K562 (cell line): ENCODE results near the gene SH3GLB2. TPM values are rescaled to one million over a fixed set of nuclear protein-coding genes. Genes with fewer than 3 reads are reported as not detected.

Experiments
- ATAC-seq: fragments of 200-7000 bp; cut with Tn5 transposase; 3 replicates; pipeline ENCODE4 v1.9.1; 2020; ENCODE audit warnings: moderate library complexity
- BruUV-seq: library from RNA; stranded (reverse); fragments of 400-500 nt; replicated peaks from 2 replicates; lab custom pipeline; 2021; lab: Mats Ljungman, UMichigan
- CTCF ChIA-PET: fragments of 300-600 bp; formaldehyde crosslinking; extraction: SDS; loops from one replicate; lab custom pipeline; 2021; ENCODE audit warnings: low intra/inter-chr PET ratio; lab: Yijun Ruan, JAX
- POLR2A ChIA-PET: fragments of 300-600, 350-650 bp; sonication (Branson Sonifier 250); formaldehyde crosslinking; extraction: SDS; loops from one replicate; lab custom pipeline; 2021; ENCODE audit warnings: antibody characterized with exemption, inconsistent platforms; lab: Yijun Ruan, JAX
- DNase-seq, 4 experiments: peaks; one replicate each; pipeline versions ENCODE4 v3.0.0 to v3.0.0-alpha.2; 2011 to 2018; ENCODE audit warnings: low spot score in 3 of 4, mixed read lengths in 3 of 4; ENCODE audit errors: extremely low read depth in 1 of 4
- FAIRE-seq: peaks from 2 replicates; lab custom pipeline; 2011; peaks lifted over from hg19 to GRCh38; lab: Jason Lieb, UNC
- H2AFZ ChIP-seq: 2 replicates; pipeline ENCODE4 v1.6.0; 2011; ENCODE audit warnings: low read depth, low read length, control low read depth, inconsistent platforms
- H3K27ac ChIP-seq: fragments of 200-600 bp; 3 replicates; pipeline ENCODE4 v1.8.0; 2011; ENCODE audit warnings: low read depth, mild to moderate bottlenecking, control low read depth, inconsistent platforms, low read length, moderate library complexity, mixed read lengths; ENCODE audit errors: extremely low read depth
- H3K27me3 ChIP-seq, 2 experiments: fragments of 300-600 bp in 1 of 2; 2 replicates in 1 of 2; 3 replicates in 1 of 2; pipeline versions ENCODE4 v1.6.0 to v1.8.0; 2011; ENCODE audit warnings: inconsistent platforms in 2 of 2, low read length in 2 of 2, mild to moderate bottlenecking in 1 of 2, mixed read lengths in 1 of 2, moderate library complexity in 1 of 2; ENCODE audit not compliant: control insufficient read depth in 2 of 2, insufficient read depth in 2 of 2
- H3K36me3 ChIP-seq: fragments of 300-600 bp; 3 replicates; pipeline ENCODE4 v1.8.0; 2011; ENCODE audit warnings: mild to moderate bottlenecking, low read length, inconsistent platforms; ENCODE audit not compliant: control insufficient read depth, insufficient read depth
- H3K4me1 ChIP-seq, 2 experiments: fragments of 200-600 bp in 1 of 2; replicated peaks in 1 of 2; 2 replicates in 1 of 2; 3 replicates in 1 of 2; pipeline versions ENCODE4 v1.5.1 to v1.8.0; 2011; ENCODE audit warnings: inconsistent platforms in 2 of 2, low read length in 2 of 2, mild to moderate bottlenecking in 1 of 2, mixed read lengths in 1 of 2, moderate library complexity in 1 of 2; ENCODE audit not compliant: control insufficient read depth in 2 of 2, insufficient read depth in 2 of 2
- H3K4me2 ChIP-seq: 2 replicates; pipeline ENCODE4 v1.6.1; 2011; ENCODE audit warnings: low read length, control low read depth, inconsistent platforms, mixed read lengths; ENCODE audit not compliant: insufficient read depth
- H3K4me3 ChIP-seq: fragments of 200-600 bp; sonication (generic), shearing (Covaris generic); 2 replicates; pipeline ENCODE4 v1.5.1; 2016; ENCODE audit warnings: control low read depth, inconsistent platforms
- H3K79me2 ChIP-seq: fragments of 200-600 bp; 3 replicates; pipeline ENCODE4 v1.8.0; 2011; ENCODE audit warnings: low read length, inconsistent platforms; ENCODE audit not compliant: control insufficient read depth, insufficient read depth
- H3K9ac ChIP-seq, 2 experiments: 2 replicates each; pipeline versions ENCODE4 v1.6.0 to v1.6.1; 2011; ENCODE audit warnings: low read depth in 2 of 2, low read length in 2 of 2, control low read depth in 1 of 2, inconsistent platforms in 1 of 2, mild to moderate bottlenecking in 1 of 2, mixed read lengths in 1 of 2; ENCODE audit not compliant: insufficient read depth in 1 of 2
- H3K9me1 ChIP-seq: one replicate; pipeline ENCODE4 v1.6.0; 2011; ENCODE audit warnings: inconsistent platforms, mild to moderate bottlenecking, low read length, moderate library complexity; ENCODE audit not compliant: control insufficient read depth, insufficient read depth
- H3K9me3 ChIP-seq: replicated peaks from 2 replicates; pipeline ENCODE4 v1.5.1; 2011; ENCODE audit warnings: low read depth, low read length, inconsistent platforms; ENCODE audit not compliant: control insufficient read depth, insufficient read depth
- H4K20me1 ChIP-seq: replicated peaks from 2 replicates; pipeline ENCODE4 v1.6.1; 2011; ENCODE audit warnings: low read length, inconsistent platforms, mixed read lengths; ENCODE audit not compliant: control insufficient read depth, insufficient read depth
- CAMTA2 ChIP-seq: fragments of 250-450 bp; sonication (Bioruptor Pico); conservative IDR thresholded peaks from 2 replicates; pipeline ENCODE4 v1.5.1; 2022
- LARP7 ChIP-seq: fragments of 450-650 bp; IDR thresholded peaks from 2 replicates; pipeline ENCODE4 v1.6.1; 2016
- ZNF785 ChIP-seq: fragments of 250-450 bp; sonication (Bioruptor Pico); IDR thresholded peaks from 2 replicates; pipeline ENCODE4 v1.4.0; 2020; ENCODE audit warnings: mild to moderate bottlenecking
- WGBS: fragments of 100-300 bp; shearing (Covaris generic); methylation state at CpG from one replicate; pipeline ENCODE4 v1.1.6; 2016; ENCODE audit warnings: low coverage, mixed read lengths; ENCODE audit not compliant: insufficient coverage; ENCODE audit errors: missing lambda C conversion rate; 5-methylcytosine and 5-hydroxymethylcytosine counted together
- in situ Hi-C: fragments of 300-500 bp; cut with MboI; formaldehyde crosslinking; loops from 4 replicates; pipeline ENCODE4 v1.15.0; 2018; ENCODE audit warnings: inconsistent platforms, mixed read lengths
- intact Hi-C: fragments of 100-400 bp; cut with micrococcal nuclease; formaldehyde crosslinking; loops from 2 replicates; pipeline ENCODE4 v1.14.2; 2022
- polyA plus RNA-seq, 8 experiments: library from polyadenylated mRNA; depleted of rRNA in 4 of 8; stranded (reverse) in 5 of 8; unstranded in 3 of 8; fragments of >200 nt; fragmentation: Nextera tagmentation in 2 of 8; fragmentation: Illumina TruSeq in 1 of 8; extraction: Ambion mirVana in 2 of 8; extraction: Trizol in 1 of 8; gene quantifications; 2 replicates each; pipeline versions ENCODE4 v1.2.1 to v1.2.3, GENCODE V29; 2011 to 2014; ENCODE audit warnings: inconsistent platforms in 1 of 8, missing spikeins in 1 of 8
- total RNA-seq, 7 experiments: library from RNA; depleted of rRNA in 6 of 7; stranded (reverse); fragments of >200 nt in 6 of 7; fragmentation: Illumina TruSeq in 2 of 7; extraction: Trizol in 2 of 7; gene quantifications; 2 replicates each; pipeline versions ENCODE4 v1.2.1 to v1.2.3, GENCODE V29; 2011 to 2021; ENCODE audit warnings: low replicate concordance in 1 of 7
- TF ChIP-seq, protein P1 (sequence below): IDR thresholded peaks from 3 replicates; pipeline ENCODE4 v1.6.1; 2011; ENCODE audit warnings: borderline replicate concordance, mild to moderate bottlenecking, moderate library complexity; ENCODE audit not compliant: insufficient read length; ENCODE audit errors: extremely low read depth

SH3GLB2 gene
- total and polyA plus RNA-seq, 9 of the 15 experiments (the other 6 are each of a cell fraction or from before 2014, with no cell fraction given), result 0.20 to 118 (median 58.8) TPM

- no peaks in the 10 kb centered on the region for H4K20me1 ChIP-seq
Measured at GRCh38 chr9:129060991-129061390, 32.9 kb upstream of the SH3GLB2 start.

More at GRCh38 chr9:129060991-129061390, 32.9 kb upstream of the SH3GLB2 start:
- peaks cover 79% of the 10 kb centered on the region for H3K36me3 ChIP-seq
- peaks cover 4% of the 10 kb centered on the region for H3K9me1 ChIP-seq
- H3K27ac ChIP-seq, result no peak overlapping the region
- H3K4me2 ChIP-seq, result no peak overlapping the region
- no peaks in the 10 kb centered on the region for H3K79me2 ChIP-seq
- H3K27me3 ChIP-seq, result no peaks in the 10 kb centered on the region
- no peak overlapping the region for H3K4me3 ChIP-seq
- peaks cover 0 to 12% of the 10 kb centered on the region in 2 experiments; a peak in 2 of 5 replicates for H3K4me1 ChIP-seq
- no peaks in the 10 kb centered on the region for H3K9me3 ChIP-seq
- ATAC-seq (no peak), DNase-seq (no peak), FAIRE-seq (no peak)
- 92% methylated on average over 7 of the region's 12 CpGs for WGBS
- no TSS peak for BruUV-seq
- POLR2A ChIA-PET, result interaction anchor here (0.6 kb wide), 1 partner anchor 173 kb away, joined by 3 read pairs; no protein-coding TSS in a partner anchor
- in situ Hi-C loops (no loop called here), intact Hi-C loops (no loop called here)
- H2AFZ ChIP-seq, result no peak overlapping the region
- H3K9ac ChIP-seq, result peak overlapping the region in 1 of 2 experiments; percentile 68; a peak in 2 of 4 replicates
- CTCF ChIA-PET, result no interaction called here
- TF ChIP-seq, protein P1, sequence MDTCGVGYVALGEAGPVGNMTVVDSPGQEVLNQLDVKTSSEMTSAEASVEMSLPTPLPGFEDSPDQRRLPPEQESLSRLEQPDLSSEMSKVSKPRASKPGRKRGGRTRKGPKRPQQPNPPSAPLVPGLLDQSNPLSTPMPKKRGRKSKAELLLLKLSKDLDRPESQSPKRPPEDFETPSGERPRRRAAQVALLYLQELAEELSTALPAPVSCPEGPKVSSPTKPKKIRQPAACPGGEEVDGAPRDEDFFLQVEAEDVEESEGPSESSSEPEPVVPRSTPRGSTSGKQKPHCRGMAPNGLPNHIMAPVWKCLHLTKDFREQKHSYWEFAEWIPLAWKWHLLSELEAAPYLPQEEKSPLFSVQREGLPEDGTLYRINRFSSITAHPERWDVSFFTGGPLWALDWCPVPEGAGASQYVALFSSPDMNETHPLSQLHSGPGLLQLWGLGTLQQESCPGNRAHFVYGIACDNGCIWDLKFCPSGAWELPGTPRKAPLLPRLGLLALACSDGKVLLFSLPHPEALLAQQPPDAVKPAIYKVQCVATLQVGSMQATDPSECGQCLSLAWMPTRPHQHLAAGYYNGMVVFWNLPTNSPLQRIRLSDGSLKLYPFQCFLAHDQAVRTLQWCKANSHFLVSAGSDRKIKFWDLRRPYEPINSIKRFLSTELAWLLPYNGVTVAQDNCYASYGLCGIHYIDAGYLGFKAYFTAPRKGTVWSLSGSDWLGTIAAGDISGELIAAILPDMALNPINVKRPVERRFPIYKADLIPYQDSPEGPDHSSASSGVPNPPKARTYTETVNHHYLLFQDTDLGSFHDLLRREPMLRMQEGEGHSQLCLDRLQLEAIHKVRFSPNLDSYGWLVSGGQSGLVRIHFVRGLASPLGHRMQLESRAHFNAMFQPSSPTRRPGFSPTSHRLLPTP, result no peak
- TF ChIP-seq LARP7 (no peak), ZNF785 (CRISPR knock-in tag) (no peak), CAMTA2 (CRISPR knock-in tag) (no peak)
